ENCODE measurements around the gene KIFC3.

DNA sequence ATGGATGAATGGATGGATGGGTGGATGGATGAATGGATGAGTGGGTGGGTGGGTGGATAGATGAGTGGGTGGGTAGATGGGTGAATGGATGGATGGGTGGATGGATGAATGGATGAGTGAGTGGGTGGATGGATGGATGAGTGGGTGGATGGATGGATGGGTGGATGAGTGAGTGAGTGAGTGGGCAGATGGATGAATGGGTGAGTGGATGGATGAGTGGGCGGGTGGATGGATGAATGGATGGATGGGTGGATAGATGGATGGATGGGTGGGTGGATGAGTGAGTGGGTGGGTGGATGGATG lies 73.2 kb downstream of the KIFC3 start:
- TF ChIP-seq, protein P1, sequence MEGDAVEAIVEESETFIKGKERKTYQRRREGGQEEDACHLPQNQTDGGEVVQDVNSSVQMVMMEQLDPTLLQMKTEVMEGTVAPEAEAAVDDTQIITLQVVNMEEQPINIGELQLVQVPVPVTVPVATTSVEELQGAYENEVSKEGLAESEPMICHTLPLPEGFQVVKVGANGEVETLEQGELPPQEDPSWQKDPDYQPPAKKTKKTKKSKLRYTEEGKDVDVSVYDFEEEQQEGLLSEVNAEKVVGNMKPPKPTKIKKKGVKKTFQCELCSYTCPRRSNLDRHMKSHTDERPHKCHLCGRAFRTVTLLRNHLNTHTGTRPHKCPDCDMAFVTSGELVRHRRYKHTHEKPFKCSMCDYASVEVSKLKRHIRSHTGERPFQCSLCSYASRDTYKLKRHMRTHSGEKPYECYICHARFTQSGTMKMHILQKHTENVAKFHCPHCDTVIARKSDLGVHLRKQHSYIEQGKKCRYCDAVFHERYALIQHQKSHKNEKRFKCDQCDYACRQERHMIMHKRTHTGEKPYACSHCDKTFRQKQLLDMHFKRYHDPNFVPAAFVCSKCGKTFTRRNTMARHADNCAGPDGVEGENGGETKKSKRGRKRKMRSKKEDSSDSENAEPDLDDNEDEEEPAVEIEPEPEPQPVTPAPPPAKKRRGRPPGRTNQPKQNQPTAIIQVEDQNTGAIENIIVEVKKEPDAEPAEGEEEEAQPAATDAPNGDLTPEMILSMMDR (IDR thresholded peaks at IDR 0.05), result no peak
- TF ChIP-seq POLR2AphosphoS5 (IDR thresholded peaks at IDR 0.05; ENCODE audit: insufficient read depth in 1 of 2, low read depth in 1 of 2) (no peak), POLR2A (IDR thresholded peaks at IDR 0.05) (no peak)

Data from vagina (tissue), 2 donors.